Smooth muscle cell (in vitro differentiated cells): ENCODE measurements around the gene PIEZO1. TPM values are rescaled to one million over a fixed set of nuclear protein-coding genes. Genes with fewer than 3 reads are reported as not detected.

Experiments used
- DNase-seq: peaks from one replicate; lab custom pipeline; 2025; ENCODE audit not compliant: unreplicated experiment; lab: John Stamatoyannopoulos, UW
- H2AFZ ChIP-seq: fragments of 200-600 bp; sonication (generic); 2 replicates; pipeline ENCODE4 v1.6.0; 2016; ENCODE audit warnings: antibody characterized with exemption, low read depth, mild to moderate bottlenecking
- H3F3A ChIP-seq: fragments of 200-600 bp; sonication (generic); 2 replicates; pipeline ENCODE4 v1.6.0; 2017; ENCODE audit warnings: antibody characterized with exemption, low read depth
- H3K27ac ChIP-seq: fragments of 200-600 bp; sonication (generic); 2 replicates; pipeline ENCODE4 v1.5.1; 2016; ENCODE audit warnings: low read depth, mild to moderate bottlenecking
- H3K27me3 ChIP-seq: fragments of 200-600 bp; sonication (generic); 2 replicates; pipeline ENCODE4 v1.6.1; 2016; ENCODE audit warnings: low read depth, mild to moderate bottlenecking
- H3K36me3 ChIP-seq: fragments of 200-600 bp; sonication (generic); 2 replicates; pipeline ENCODE4 v1.5.1; 2016; ENCODE audit warnings: low read depth
- H3K4me1 ChIP-seq: fragments of 200-600 bp; sonication (generic); 2 replicates; pipeline ENCODE4 v1.5.1; 2016; ENCODE audit warnings: low read depth
- H3K4me2 ChIP-seq: fragments of 200-600 bp; sonication (generic); 2 replicates; pipeline ENCODE4 v1.6.0; 2016; ENCODE audit warnings: mild to moderate bottlenecking
- H3K4me3 ChIP-seq: fragments of 200-600 bp; sonication (generic); 2 replicates; pipeline ENCODE4 v1.5.1; 2016; ENCODE audit warnings: mild to moderate bottlenecking
- H3K79me2 ChIP-seq: fragments of 200-600 bp; sonication (generic); 2 replicates; pipeline ENCODE4 v1.6.0; 2016; ENCODE audit warnings: low read depth, mild to moderate bottlenecking
- H3K9ac ChIP-seq: fragments of 200-600 bp; sonication (generic); 2 replicates; pipeline ENCODE4 v1.6.0; 2016; ENCODE audit warnings: low read depth
- H3K9me3 ChIP-seq: fragments of 200-600 bp; sonication (generic); replicated peaks from 2 replicates; pipeline ENCODE4 v1.5.1; 2016; ENCODE audit warnings: low read depth
- H4K20me1 ChIP-seq: fragments of 200-600 bp; sonication (generic); 2 replicates; pipeline ENCODE4 v1.6.0; 2016; ENCODE audit warnings: low read depth
- CTCF ChIP-seq: fragments of 200-600 bp; sonication (generic); IDR thresholded peaks from 2 replicates; pipeline ENCODE4 v1.5.1; 2017; ENCODE audit warnings: borderline replicate concordance, mild to moderate bottlenecking, antibody characterized with exemption; ENCODE audit not compliant: insufficient read depth, poor library complexity, severe bottlenecking
- WGBS: methylation state at CpG from one replicate; pipeline ENCODE4 v1.1.7; 2016; ENCODE audit warnings: low lambda C conversion rate; 5-methylcytosine and 5-hydroxymethylcytosine counted together
- polyA plus RNA-seq: library from polyadenylated mRNA; unstranded; fragments of >200 nt; fragmentation: Nextera tagmentation; extraction: Ambion mirVana; gene quantifications from 2 replicates; pipeline ENCODE4 v1.2.1, GENCODE V29; 2016
- total RNA-seq: library from RNA; depleted of rRNA; stranded (reverse); fragments of >200 nt; gene quantifications from 2 replicates; pipeline ENCODE4 v1.2.3, GENCODE V29; 2014

The PIEZO1 gene
- total and polyA plus RNA-seq, 2 experiments from 2014 or later = 62.1 to 70.9 TPM

- no peak overlapping the region for H3K27ac ChIP-seq
- no peaks in the 10 kb centered on the region for H3F3A ChIP-seq
- 63% methylated on average over 5 of the region's 13 CpGs for WGBS
- H3K4me1 ChIP-seq = no peaks in the 10 kb centered on the region
- H3K4me3 ChIP-seq = no peak overlapping the region
- DNase-seq = no peak
- H4K20me1 ChIP-seq = no peaks in the 10 kb centered on the region
- H3K4me2 ChIP-seq = no peak overlapping the region
- no peaks in the 10 kb centered on the region for H3K79me2 ChIP-seq
- no peaks in the 10 kb centered on the region for H3K27me3 ChIP-seq
- no peak overlapping the region for H2AFZ ChIP-seq
- H3K9ac ChIP-seq = no peak overlapping the region
- H3K36me3 ChIP-seq = no peaks in the 10 kb centered on the region
- TF ChIP-seq CTCF = no peak
- no peaks in the 10 kb centered on the region for H3K9me3 ChIP-seq
These were observed 46.8 kb upstream of the PIEZO1 start for GRCh38 chr16:88831838-88832237.

- no peaks in the 10 kb centered on the region for H3K79me2 ChIP-seq
- no peaks in the 10 kb centered on the region for H3K27me3 ChIP-seq
- H3K9me3 ChIP-seq = no peaks in the 10 kb centered on the region
- no peak for DNase-seq
- 96% methylated on average over 14 of the region's 14 CpGs for WGBS
- no peak overlapping the region for H3K27ac ChIP-seq
- no peaks in the 10 kb centered on the region for H3K36me3 ChIP-seq
- no peaks in the 10 kb centered on the region for H3K4me1 ChIP-seq
- H3K4me2 ChIP-seq = no peak overlapping the region
- no peak overlapping the region for H3K9ac ChIP-seq
- no peak overlapping the region for H3K4me3 ChIP-seq
- TF ChIP-seq CTCF = no peak
- no peak overlapping the region for H2AFZ ChIP-seq
- no peaks in the 10 kb centered on the region for H4K20me1 ChIP-seq
- H3F3A ChIP-seq = no peaks in the 10 kb centered on the region
These were observed 45.8 kb upstream of the PIEZO1 start for GRCh38 chr16:88830783-88831182.

- Histone ChIP-seq H3K27me3 (no peaks in the 10 kb centered on the region), H3K27ac (no peak overlapping the region), H4K20me1 (no peaks in the 10 kb centered on the region), H3K36me3 (no peaks in the 10 kb centered on the region), H3K9ac (no peak overlapping the region), H3K4me1 (no peaks in the 10 kb centered on the region), H3K4me3 (no peak overlapping the region), H2AFZ (no peak overlapping the region), H3F3A (no peaks in the 10 kb centered on the region), H3K9me3 (no peaks in the 10 kb centered on the region), H3K79me2 (no peaks in the 10 kb centered on the region), H3K4me2 (no peak overlapping the region)
- TF ChIP-seq CTCF = no peak
- WGBS = 57% methylated on average over 11 of the region's 11 CpGs
- peak; percentile 57 for DNase-seq
These were observed 45.2 kb upstream of the PIEZO1 start for GRCh38 chr16:88830258-88830657.

GRCh38 chr16:88828711-88829110, 43.7 kb upstream of the PIEZO1 start:
- Histone ChIP-seq H3K27ac (no peak overlapping the region), H3K4me3 (no peak overlapping the region), H3K36me3 (no peaks in the 10 kb centered on the region), H3K4me2 (no peak overlapping the region), H3K4me1 (no peaks in the 10 kb centered on the region), H3K27me3 (no peaks in the 10 kb centered on the region), H3K9me3 (no peaks in the 10 kb centered on the region), H3K79me2 (no peaks in the 10 kb centered on the region), H3F3A (no peaks in the 10 kb centered on the region), H2AFZ (no peak overlapping the region), H3K9ac (no peak overlapping the region), H4K20me1 (no peaks in the 10 kb centered on the region)
- no peak for DNase-seq
- WGBS = 92% methylated on average over 20 of the region's 24 CpGs
- no peak for TF ChIP-seq CTCF
